HG03108 (cell line): ENCODE data around the gene MREG.
A peak's percentile ranks its signal among the peaks of the same experiment; 100 is the strongest.
"Not testable (repeated sequence)": the region's sequence is repeated elsewhere in the genome, so short reads cannot be mapped to it uniquely, and the experiment has no call there.

Source experiments
- ATAC-seq: cut with Tn5 transposase; IDR thresholded peaks from one replicate; pipeline ENCODE4 v1.9.1; 2021; ENCODE audit warnings: moderate library complexity; ENCODE audit not compliant: unreplicated experiment

The MREG gene

DNA sequence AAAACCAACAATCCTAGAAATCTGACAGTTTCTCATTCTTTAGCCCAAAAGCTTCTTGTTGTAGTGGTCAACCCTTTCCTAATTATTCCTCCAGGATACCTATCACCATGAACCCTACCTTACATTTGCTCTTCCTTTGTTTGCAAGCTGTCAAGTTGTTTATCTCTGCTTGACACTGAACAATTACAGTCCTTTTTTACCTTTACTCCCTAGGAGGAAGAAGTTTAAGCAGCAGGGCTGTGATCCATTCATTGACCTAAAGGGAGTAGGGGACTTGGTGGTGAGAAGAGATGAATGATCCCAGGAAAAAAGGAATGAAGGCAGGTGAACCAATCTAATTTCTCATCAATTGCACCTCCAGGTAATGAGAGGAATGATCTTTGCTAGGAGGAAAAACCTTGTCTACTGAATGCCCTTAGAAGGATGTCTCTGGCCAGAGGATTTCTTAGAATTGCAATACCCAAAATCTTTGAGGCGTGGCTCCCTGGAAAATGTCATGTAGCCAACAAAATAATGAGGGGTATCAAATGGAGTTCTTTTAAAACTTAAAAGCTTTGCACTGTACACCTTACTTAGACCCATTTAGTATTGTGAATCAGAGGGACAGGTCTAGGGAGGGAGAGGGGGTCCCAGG, 47.7 kb downstream of the MREG start:
- ATAC-seq = no peak

DNA sequence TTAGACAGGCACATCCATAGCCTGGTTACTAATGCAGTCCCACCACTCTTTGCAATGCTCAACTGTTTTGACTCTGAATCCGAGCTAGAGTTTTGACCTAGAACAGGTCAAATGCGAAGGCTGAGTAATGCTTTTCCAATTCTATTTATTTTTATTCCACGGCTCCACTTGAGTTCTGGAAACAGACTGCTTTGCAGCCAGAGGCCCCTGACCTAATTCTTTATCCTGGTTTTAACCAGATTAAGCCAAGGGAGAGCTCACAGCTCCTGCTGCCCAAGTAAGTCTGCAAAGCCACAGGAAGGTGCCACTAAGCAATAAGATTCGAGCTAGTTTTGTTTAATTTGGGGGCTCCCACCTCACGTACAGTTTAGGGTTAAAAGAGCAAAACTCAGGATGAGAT, 51.4 kb downstream of the MREG start:
- no peak for ATAC-seq

DNA sequence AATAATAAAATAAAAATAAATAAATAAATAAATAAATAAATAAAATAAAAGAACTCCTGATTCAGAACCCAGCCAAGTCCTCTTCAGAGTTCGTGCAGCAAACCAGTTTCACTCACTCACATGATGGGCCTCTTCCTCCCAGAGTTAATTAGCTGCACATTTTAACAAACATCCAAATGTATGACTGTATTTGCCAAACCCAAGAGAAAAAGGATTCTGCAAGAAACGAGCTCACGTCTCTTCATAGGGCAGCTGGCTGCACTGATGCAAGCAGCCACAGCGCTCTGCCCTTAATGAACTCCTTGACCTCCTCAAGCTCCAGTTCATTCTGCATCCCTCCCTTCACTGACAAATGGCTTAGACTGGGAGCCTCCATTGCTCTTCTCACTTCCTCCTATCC, 55.1 kb downstream of the MREG start:
- no peak for ATAC-seq

DNA sequence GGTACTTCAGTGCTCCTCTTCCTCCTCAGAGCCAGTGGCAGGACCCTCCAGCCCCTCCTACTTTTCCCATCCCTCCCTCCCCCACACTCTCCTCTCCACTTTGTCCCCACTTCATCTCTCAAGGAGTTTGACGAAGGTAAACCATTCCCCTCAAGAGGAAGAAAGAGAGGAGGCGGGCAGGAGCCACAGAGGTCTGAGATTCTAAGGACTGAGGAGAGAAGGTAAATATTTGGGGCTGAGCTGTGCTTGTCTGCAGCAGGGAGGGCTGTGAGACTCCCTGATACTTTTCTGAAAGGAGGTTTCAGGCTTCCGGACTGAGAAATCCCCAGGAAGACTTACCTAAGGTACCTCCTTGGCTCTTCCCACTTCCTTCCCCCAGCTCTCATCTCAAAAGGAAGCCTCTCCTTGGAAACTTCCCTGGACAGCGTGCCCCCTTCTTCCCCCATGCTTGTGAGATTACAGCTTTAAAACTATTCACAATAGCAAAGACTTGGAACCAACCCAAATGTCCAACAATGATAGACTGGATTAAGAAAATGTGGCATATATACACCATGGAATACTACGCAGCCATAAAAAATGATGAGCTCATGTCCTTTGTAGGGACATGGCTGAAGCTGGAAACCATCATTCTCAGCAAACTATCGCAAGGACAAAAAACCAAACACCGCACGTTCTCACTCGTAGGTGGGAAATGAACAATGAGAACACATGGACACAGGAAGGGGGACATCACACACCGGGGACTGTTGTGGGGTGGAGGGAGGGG, 55.8 kb downstream of the MREG start:
- not testable (repeated sequence) for ATAC-seq

DNA sequence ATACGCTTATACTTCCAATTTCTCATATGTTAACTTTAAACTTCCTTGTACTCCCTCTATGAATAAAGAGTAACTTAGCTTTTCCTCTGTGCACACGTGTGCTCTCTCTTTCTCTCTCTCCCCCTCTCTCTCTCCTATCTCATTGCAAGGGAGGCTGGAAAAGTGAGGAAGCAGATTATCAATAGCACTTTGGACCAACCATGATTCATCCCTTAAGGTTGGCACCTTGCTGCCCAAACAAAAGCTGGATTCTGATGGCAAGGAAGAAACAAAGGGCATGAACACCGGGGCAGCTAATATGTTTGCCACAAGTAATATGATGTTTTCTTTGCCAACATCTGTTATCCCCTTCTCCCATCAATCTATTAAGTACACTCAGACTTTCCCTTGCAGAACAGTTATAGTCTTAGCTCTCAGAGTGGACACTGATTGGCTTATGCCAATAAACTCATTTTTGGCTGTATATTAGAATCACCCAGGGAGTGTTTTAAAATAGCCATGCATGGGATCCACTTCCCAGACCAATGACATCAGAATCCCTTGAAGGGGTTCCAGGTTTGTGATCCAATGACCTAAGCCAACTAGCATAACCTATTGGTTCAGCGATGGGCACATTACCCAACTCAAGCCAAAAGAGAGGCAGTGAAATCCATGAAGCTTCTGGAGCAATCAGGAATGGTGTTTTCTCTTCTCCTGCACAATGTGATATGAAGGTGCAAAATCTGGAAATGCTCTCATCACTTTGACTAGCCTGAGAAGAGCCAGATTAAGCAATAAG, 60.3 kb downstream of the MREG start:
- ATAC-seq = no peak

DNA sequence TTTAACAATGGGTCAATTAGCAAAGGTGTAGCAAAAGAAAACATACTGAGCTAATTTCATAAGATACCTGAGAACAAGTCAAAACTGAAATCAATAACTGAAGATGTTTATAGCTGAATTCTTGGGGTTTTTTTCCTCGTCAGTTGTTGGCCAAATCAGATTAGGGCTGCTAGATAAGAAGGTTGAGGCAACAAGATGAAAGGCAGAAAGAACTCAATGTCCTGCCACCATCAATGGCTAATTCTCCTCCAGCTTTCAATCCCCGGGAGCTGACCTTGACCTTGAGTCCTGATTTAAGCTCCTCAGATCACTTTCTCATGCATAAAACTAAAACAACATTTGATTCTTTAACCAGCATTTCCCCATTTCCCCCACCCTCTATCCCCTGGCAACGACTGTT, 61.8 kb downstream of the MREG start:
- no peak for ATAC-seq

- ATAC-seq = peak; percentile 83
Measured at GRCh38 chr2:215949991-215950404, 63.4 kb downstream of the MREG start.

- no peak for ATAC-seq
Measured at GRCh38 chr2:215948051-215948450, 65.3 kb downstream of the MREG start.

GRCh38 chr2:215946586-215946985, 66.8 kb downstream of the MREG start:
- ATAC-seq = no peak

DNA sequence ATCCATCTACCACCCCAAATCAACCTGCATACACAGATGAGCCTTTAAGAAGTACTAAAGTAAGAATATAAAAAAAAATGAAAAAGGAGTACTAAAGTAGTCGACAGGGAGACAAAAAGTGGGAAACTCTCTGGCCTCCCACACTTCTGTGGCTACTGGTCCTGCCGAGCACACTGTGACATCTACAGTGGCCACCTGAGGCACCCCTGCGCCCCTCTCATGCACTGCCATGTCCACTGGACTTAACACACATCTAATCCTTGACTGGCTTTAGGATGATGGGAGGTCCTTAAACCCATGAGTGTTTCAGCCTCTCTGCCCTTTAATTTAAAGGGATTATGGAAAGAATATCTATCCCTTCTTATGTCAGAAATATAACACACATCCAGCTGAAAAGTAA, 71.2 kb downstream of the MREG start:
- no peak for ATAC-seq

DNA sequence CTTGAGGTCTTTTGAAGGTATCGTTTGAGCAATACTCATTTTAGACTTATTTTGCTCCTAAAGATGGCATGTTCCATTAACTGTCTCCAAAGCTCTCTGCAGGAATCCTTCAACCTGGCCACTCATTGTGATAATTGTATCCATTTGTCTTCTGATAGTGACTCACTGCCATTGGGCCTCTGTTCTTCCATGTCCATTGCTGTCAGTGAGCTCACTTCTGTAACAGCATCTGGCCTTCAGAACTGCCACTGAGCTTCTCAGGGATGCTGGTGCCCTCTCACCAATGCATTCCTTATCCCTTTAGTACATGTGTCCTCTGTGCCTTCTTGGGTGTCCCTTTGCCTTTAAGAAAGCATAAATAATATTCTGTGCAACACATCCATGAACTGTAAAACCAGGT, 71.6 kb downstream of the MREG start:
- ATAC-seq = no peak

DNA sequence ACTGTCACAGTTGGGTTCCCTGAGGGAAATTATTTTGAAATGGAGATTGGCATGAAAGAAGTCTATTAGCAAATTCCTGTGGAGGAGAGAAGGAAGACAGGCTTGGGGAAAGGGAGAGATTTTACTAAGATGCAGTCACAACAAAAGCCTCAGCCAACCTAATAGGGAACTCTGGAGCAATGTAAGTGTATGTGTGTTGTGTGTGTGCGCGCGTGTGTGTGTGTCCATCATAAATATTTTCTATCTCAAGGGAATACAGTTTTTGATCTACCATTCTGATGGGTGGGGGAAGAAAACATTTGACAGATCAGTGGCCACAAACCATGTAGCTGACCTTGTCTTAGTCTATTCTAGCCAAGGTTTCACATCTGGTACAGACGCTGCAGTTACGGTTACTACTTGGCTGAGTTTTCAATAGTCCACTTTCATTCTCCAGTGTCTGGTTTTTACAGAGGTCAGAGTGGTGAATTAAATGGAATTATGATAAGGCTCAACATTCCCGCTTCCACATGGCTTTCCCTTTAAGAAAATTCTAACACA, 72.6 kb downstream of the MREG start:
- ATAC-seq = no peak

DNA sequence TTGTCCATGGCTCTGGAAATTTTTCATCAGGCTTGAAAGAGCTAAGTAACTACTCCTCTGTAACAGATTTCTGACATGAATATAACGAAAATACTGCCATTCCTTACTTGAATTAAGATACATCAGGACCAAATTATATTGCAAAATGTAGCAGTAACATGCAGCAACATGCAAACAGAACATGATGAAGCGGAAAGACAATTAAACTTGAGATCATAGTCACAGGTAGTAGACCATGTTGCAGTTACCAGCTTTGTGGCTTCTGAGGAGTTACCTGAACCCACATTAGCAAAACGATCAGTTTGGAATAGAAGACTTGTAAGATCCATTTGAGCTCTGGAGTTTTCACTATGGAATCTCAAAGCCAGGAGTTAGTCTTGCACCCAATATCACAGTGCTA, 76.2 kb downstream of the MREG start:
- no peak for ATAC-seq

DNA sequence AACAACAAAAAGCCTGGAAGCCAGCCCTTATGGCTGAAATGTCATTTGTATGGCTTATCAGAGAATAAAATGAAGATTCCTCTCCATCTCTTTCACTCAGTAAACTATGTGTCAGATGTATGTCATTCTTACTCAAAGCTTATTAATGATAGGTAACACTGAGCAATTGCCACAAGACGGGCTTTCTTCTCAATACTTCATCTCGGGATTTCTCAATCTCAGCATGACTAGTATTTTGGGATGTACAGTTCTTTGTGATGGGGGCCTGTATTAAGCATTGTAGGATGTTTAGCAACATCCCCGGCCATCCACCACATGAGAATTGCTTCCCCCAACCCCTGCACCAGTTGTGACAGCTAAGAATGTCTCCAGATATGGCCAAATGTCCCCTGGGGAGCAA, 80.2 kb downstream of the MREG start:
- no peak for ATAC-seq

DNA sequence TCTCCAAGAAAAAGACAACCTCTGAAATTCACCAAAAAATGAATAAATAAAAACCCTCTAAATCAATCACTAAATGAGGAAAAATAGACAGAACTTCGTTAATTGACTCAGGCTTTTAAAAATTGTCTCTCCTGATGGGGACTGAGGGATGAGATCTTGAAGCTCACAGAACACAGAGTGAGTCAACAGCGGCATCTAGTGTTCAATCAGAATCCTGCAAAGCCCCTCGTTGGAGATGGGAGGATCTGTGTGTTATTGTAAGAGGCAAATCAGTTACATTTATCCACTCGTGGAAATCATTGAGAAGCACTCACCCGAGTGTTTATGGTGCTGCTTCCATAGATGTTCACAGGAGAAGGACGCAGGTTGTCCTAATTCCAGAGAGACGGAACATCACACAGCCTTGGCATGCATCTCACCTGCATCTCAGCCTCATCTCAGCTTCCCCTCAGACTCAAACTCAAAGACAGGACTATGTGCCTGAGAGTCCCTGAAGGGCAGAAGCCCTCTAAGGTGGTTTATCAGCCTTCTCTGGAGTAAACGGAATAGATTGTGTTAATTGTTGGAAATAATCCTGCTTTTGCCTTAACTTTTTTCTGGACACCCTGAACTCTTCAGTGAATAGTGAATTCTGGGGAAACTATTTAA, 82.0 kb downstream of the MREG start:
- peak; percentile 74 for ATAC-seq

DNA sequence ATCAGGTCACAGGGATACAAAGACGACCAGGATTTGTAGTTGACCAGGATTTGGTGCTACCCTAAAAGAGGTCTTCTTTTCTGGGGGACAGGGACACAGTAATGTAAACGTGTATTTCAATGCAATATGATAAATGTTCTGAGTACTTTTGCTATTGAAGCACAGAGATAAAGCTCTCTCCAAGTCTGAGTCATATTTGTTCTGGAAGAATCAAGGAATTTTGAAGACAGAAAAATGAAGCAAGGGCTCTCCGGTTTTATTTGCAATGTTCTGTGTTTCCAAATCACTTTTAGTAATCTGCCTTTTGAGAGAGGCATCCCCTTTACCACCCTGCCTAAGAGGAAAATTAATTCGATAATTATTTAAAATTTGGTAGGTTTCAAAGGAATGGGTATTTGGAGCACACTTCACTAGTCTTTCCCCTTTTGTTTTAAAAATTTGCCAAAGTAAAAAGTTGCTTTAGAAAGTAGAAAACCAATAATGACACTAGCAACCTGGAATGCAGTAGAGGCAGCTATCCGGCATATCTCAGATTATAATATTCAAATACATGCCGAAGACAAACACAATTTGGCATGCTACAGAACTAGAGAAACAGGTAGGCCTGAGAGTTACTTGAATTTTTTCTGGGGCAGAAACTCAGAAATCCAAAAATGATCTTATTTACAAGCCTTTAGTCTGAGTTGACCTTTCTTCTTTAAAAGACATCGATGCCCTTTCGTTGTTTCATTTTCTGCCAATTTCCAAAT, 82.7 kb downstream of the MREG start:
- no peak for ATAC-seq

- ATAC-seq = no peak
Measured at GRCh38 chr2:215929602-215930335, 83.6 kb downstream of the MREG start.

DNA sequence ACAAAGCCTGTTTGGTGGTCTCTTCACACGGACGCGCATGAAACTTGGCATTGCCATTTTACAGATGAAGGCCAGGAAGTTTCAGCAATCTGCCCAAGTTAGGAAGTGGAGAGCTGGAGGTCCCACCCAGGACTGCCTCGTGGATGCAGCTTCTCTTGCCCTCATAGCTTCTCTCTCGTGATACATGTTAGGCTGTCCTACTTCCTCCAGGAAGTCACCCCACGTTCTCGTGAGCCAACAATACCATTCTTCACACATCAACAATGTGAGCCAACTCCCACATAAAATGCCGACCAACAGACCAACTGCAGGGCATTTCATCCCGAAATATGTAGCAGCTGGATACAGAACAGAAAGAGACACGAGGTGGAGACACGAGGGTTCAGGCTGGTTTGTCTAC, 85.3 kb downstream of the MREG start:
- ATAC-seq = no peak

DNA sequence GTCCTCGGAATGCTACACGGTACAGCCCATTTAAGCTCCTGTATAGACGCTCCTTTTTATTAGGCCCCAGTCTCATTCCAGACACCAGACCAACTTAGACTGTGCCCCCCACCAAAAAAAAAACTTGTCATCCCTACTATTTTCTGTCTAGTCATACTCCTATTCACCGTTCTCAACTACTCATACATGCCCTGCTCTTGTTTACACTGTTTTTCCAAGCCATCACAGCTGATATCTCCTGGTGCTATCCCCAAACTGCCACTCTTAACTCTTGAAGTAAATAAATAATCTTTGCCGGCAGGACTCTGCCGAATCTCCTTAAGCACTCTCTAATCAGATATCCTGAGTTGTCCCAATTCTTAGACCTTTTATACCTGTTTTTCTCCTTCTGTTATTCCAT, 86.4 kb downstream of the MREG start:
- ATAC-seq = not testable (repeated sequence)

DNA sequence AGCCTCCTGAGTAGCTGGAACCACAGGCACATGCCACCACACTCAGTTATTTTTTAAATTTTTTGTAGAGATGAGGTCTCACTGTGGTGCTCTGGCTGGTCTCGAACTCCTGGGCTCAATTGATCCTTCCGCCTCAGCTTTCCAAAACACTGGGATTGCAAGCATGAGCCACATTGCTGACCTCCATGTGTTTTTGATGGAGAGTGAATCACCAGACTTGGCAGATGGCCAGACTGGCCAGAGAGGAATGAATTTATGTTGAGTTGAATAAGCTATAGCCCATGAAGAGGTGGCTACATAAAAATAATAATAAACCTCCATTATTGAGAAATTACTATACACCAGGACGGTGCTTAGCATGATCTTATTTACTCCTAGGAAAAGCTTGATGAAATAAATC, 91.5 kb downstream of the MREG start:
- ATAC-seq = no peak
